Activated CD4-positive, alpha-beta T cell treated with anti-CD3 and anti-CD28 coated beads, Interleukin-2, amount 50 U/mL, for 16 hours (primary cell): ENCODE measurements around the gene SLC30A5.
A peak's percentile ranks its signal among the peaks of the same experiment; 100 is the strongest.
"Not testable (repeated sequence)": the region's sequence is repeated elsewhere in the genome, so short reads cannot be mapped to it uniquely, and the experiment has no call there.

ENCODE experiments used
- DNase-seq: peaks from one replicate; pipeline ENCODE4 v3.0.0-alpha.2; 2020

The SLC30A5 gene

GRCh38 chr5:69105996-69106906 is 12.4 kb downstream of the SLC30A5 start:
- no peak for DNase-seq

GRCh38 chr5:69108367-69108766 is 14.6 kb downstream of the SLC30A5 start:
- not testable (repeated sequence) for DNase-seq

GRCh38 chr5:69113851-69114250 is 20.0 kb downstream of the SLC30A5 start:
- DNase-seq: no peak

DNA sequence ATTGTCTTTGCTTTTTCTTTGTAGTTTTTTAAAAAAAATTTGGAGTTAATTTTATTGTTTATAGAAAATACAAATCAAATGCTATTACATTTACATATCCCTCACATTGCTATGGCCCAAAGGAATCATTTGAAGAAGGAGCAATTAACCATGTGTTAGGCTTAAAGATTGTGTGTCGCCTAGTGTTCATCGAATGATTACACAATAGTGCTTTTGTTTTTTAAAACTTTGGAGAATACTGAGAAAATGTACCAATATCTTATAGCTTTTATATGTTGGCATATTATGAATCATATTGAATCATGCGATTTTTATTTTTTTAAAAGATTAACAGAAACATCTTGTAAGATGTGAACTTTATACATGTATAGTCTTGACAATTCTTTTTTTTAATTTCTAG is 21.7 kb downstream of the SLC30A5 start:
- no peak for DNase-seq

- no peak for DNase-seq
Measured at GRCh38 chr5:69129413-69129812, 35.6 kb downstream of the SLC30A5 start.

- no peak for DNase-seq
Measured at GRCh38 chr5:69130241-69130640, 36.4 kb downstream of the SLC30A5 start.

DNA sequence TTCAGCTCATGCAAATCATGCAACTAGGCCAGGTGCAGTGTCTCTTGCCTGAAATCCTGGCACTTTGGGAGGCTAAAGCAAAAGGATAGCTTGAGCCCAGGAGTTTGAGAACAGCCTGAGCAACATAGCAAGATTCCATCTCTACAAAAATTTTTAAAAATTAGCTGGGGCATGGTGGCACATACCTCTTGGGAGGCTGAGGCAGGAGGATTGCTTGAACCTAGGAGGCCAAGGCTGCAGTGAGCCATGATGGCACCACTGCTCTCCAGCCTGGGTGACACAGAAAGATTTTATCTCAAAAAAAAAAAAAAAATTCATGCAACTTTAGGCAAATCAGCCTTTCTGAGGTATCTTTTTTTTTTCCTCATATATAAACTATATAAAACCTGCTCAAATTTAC is 37.5 kb downstream of the SLC30A5 start:
- DNase-seq: no peak

DNA sequence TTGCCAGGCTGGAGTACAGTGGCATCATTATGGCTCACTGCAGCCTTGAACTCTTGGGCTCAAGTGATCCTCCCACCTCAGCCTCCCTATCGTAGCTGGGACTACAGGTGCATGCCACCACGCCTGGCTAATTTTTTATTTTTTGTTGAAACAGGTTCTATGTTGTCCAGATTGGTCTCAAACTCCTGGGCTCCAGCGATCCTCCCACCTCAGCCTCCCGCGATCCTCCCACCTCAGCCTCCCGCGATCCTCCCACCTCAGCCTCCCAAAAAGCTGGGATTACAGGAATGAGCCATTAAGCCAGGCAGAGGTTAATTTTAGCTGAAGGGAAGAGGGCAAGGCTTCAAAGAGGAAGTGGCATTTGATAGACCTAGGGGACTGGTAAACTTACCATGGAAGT is 40.3 kb downstream of the SLC30A5 start:
- no peak for DNase-seq

- no peak for DNase-seq
Measured at GRCh38 chr5:69136293-69136692, 42.5 kb downstream of the SLC30A5 start.

- DNase-seq: not testable (repeated sequence)
Measured at GRCh38 chr5:69137208-69137607, 43.4 kb downstream of the SLC30A5 start.

DNA sequence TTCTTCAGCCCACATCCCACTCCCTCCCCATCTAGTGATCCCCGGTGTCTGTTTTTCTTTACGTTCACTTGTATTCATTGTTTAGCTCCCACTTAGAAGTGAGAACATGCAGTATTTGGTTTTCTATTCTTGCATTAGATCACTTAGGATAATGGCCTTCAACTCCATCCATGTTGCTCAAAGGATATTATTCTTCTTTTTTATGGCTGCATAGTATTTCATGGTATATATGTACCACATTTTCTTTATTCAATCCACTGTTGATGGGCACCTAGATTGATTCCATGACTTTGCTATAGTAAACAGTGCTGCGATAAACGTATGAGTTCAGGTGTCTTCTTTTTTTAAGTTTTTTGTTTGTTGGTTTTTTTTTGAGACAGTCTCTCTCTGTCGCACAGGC is 44.0 kb downstream of the SLC30A5 start:
- DNase-seq: no peak

DNA sequence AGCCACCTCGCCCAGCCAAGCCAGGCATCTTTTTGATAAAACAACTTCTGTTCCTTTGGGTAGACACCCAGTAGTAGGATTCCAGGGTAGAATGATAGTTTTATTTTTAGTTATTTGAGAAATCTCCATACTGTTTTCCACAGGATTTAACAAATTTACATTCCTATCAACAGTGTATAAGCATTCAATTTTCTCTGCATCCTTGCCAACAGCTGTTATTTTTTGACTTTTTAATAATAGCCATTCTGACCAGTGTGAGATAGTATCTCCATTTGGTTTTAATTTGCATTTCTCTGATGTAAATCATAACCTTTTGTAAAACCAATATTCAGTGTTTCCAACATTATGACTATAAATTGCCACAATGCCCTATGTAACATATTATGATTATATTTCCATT is 45.0 kb downstream of the SLC30A5 start:
- DNase-seq: no peak

GRCh38 chr5:69140239-69140638 is 46.4 kb downstream of the SLC30A5 start:
- DNase-seq: not testable (repeated sequence)

DNA sequence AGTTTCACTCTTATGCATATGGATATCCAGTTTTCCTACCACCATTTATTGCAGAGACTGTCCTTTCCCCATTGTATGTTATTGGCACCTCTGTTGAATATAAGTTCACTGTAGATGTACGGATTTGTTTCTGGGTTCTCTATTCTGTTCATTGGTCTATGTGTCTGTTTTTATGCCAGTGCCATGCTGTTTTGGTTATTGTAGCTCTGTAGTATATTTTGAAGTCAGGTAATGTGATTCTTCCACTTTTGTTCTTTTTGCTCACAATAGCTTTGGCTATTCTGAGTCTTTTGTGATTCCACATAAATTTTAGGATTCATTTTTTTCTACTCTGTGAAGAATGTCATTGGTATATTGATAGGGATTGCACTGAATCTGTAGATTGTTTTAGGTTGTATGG is 47.0 kb downstream of the SLC30A5 start:
- DNase-seq: no peak

DNA sequence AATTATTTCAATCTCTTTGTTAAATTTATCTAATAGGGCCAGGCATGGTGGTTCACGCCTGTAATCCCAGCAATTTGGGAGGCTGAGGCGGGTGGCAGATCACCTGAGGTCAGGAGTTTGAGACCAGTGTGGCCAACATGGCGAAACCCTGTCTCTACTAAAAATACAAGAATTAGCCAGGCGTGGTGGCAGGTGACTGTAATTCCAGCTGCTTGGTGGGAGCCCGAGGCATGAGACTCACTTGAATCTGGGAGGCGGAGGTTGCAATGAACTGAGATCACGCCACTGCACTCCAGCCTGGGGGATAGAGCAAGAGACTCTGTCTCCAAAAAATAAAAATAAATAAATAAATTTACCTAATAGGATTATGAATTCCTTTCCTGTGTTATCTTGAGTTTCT is 54.8 kb downstream of the SLC30A5 start:
- not testable (repeated sequence) for DNase-seq

- no peak for DNase-seq
Measured at GRCh38 chr5:69148981-69149675, 55.3 kb downstream of the SLC30A5 start.

DNA sequence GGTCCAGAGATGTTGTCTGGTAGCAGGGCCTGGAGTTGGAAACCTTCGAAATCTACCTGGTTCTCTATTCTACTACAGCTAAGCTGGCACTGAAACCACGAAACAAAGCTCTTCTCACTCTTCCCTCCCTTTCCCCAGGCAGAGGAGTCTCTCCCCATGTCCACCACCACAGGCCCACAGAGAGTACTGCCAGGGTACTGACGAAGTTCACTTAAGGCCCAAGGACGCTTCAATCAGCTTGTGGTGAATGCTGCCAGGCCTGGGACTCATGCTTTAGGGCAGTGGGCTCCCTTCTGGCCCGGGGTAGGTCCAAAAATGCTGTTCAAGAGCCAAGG is 55.8 kb downstream of the SLC30A5 start:
- DNase-seq: no peak

GRCh38 chr5:69152731-69153130 is 58.9 kb downstream of the SLC30A5 start:
- no peak for DNase-seq

DNA sequence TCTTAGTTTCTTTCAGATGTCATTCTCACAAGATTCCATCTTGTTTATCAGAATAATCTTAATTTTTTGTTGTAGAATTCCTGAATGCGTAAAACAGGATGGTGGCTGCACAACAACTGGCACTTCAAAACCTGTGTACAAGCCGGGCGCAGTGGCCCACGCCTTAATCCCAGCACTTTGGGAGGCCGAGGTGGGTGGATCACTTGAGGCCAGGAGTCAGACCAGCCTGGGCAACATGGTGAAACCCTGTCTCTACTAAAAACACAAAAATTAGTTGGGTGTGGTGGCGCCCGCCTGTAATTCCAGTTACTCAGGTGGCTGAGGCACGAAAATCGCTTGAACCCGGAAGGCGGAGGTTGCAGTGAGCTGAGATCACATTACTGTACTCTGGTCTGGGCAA is 62.6 kb downstream of the SLC30A5 start:
- no peak for DNase-seq

DNA sequence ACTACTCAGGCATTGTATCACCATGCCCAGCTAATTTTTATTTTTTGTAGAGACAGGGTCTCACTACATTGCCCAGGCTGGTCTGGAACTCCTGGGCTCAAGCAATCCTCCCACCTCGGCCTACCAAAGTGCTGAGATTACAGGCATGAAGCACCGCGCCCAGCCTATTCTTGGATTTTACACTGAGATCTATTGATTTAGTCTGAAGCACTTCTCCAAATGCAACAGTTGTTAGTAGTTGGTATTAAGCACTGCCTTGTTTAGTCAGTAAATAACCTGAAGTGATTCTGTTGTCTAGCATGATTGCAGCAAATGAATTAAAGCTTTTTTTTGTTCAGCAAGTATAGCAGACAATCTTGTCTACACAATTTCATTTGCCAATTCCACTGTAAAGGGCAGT is 64.2 kb downstream of the SLC30A5 start:
- no peak for DNase-seq

DNA sequence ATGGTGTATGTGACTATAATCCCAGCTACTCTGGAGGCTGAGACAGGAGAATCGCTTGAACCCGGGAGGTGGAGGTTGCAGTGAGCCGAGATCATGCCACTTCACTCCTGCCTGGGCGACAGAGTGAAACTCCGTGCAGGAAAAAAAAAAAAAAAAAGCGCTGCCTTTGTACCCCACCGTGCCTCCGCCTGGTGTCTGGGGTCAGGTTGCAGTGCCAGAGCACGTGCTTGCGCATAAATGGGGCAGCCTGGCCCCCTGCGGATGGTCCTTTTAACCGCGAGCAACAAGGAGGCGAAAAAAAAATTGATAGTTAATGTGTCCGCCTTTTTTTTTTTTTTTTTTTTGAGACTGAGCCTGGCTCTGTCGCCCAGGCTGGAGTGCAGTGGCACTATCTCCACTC is 66.8 kb downstream of the SLC30A5 start:
- DNase-seq: no peak

GRCh38 chr5:69166686-69167492 is 73.1 kb downstream of the SLC30A5 start, which contains the start of gene CCNB1:
Gene CCNB1 (plus strand): TSS chr5:69167150. CDS start chr5:69167263, 113 bp downstream.
- DNase-seq: peak; percentile 99

GRCh38 chr5:69167493-69167855 is 73.7 kb downstream of the SLC30A5 start:
- peak; percentile 6 for DNase-seq

DNA sequence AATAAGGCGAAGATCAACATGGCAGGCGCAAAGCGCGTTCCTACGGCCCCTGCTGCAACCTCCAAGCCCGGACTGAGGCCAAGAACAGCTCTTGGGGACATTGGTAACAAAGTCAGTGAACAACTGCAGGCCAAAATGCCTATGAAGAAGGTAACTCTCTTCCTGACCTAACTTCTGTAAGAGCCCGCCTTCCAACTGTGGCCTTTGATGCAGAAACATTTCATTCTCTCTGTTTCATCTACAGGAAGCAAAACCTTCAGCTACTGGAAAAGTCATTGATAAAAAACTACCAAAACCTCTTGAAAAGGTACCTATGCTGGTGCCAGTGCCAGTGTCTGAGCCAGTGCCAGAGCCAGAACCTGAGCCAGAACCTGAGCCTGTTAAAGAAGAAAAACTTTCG is 74.1 kb downstream of the SLC30A5 start:
- DNase-seq: no peak
